ENCODE results near the gene STAT5B. TPM values are rescaled to one million over a fixed set of nuclear protein-coding genes. Genes with fewer than 3 reads are reported as not detected.

STAT5B gene
- total and polyA plus RNA-seq, 2 of the 13 experiments (the other 11 are each of a cell fraction or from before 2014, with no cell fraction given): 21.0 to 42.8 TPM

DNA sequence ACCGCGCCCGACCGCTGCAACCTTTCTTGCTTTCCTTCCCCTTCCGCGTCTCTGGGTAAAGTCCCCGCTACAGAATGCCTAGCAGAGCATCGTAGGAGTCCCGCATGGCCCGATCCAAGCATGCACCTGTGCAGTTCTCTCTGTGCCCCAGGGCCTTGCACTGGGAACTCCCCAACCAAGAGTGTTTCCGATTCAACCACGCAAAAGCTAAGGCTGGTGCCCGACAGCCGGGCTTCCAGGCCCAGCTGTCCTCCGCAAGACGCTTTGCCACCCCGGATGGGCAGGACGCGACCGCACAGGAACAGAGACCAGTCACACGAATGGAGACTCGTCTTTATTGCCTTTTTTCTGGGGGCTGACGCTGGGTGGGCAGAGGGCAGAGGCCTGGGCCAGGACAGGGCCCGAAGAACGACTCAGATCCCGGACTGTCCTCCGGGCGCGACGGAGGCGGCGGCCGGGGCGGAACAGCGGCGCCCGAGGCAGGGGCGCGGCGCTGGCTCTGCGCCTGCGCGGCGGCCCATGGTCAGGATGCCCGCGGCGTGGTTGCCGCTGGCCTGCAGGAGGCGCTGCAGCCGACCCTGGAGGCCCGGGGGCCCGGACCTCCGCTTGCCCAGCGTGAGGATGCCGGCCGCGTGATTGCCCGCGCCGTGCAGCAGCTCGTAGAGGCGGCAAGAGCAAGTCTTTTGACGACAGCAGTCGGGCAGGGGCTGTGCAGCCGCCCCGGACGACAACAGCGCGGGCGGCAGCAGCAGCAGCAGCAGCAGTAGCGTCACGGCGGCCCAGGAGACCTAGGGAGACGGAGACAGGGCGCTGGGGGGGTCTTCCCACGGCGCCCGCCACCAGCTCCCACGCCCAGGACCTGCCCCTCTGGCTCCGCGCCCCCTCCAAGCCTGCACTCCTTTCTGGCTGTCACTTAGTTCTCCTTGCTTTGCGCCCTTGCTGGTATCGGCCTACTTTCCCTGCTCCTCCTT, 92.2 kb downstream of the STAT5B start (continued):
- TF ChIP-seq NPAS2 (CRISPR knock-in tag; IDR thresholded peaks at IDR 0.05; ENCODE audit: borderline replicate concordance) (no peak), HOXA3 (CRISPR knock-in tag; IDR thresholded peaks at IDR 0.05) (peak; percentile 86; the same call in 1 of the 2 replicates), GTF3A (CRISPR knock-in tag; conservative IDR thresholded peaks at IDR 0.05) (no peak), FOXK2 (IDR thresholded peaks at IDR 0.05) (no peak), ZNF20 (CRISPR knock-in tag; IDR thresholded peaks at IDR 0.05) (peak; percentile 91; the same call in 1 of the 2 replicates), DNMT1 (CRISPR knock-in tag; IDR thresholded peaks at IDR 0.05) (no peak; the same call in 1 of the 2 replicates), ZNF263 (CRISPR knock-in tag; IDR thresholded peaks at IDR 0.05) (peak; percentile 67; the same call in 1 of the 2 replicates), ZNF567 (CRISPR knock-in tag; IDR thresholded peaks at IDR 0.05; ENCODE audit: borderline replicate concordance) (no peak), MAF1 (CRISPR knock-in tag; IDR thresholded peaks at IDR 0.05; ENCODE audit: borderline replicate concordance) (peak; percentile 48; the same call in 1 of the 2 replicates), SP140L (CRISPR knock-in tag; IDR thresholded peaks at IDR 0.05; ENCODE audit: borderline replicate concordance) (peak; percentile 68; the same call in 1 of the 2 replicates), GATAD1 (CRISPR knock-in tag; IDR thresholded peaks at IDR 0.05) (peak; percentile 44; the same call in 1 of the 2 replicates), ZBTB42 (CRISPR knock-in tag; IDR thresholded peaks at IDR 0.05) (peak; percentile 86; the same call in 1 of the 2 replicates), ZBTB7A (CRISPR knock-in tag; IDR thresholded peaks at IDR 0.05) (peak; percentile 81)
- TF ChIP-seq, protein P1, sequence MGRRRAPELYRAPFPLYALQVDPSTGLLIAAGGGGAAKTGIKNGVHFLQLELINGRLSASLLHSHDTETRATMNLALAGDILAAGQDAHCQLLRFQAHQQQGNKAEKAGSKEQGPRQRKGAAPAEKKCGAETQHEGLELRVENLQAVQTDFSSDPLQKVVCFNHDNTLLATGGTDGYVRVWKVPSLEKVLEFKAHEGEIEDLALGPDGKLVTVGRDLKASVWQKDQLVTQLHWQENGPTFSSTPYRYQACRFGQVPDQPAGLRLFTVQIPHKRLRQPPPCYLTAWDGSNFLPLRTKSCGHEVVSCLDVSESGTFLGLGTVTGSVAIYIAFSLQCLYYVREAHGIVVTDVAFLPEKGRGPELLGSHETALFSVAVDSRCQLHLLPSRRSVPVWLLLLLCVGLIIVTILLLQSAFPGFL (CRISPR knock-in tag; IDR thresholded peaks at IDR 0.05): no peak
- TF ChIP-seq, protein P2, sequence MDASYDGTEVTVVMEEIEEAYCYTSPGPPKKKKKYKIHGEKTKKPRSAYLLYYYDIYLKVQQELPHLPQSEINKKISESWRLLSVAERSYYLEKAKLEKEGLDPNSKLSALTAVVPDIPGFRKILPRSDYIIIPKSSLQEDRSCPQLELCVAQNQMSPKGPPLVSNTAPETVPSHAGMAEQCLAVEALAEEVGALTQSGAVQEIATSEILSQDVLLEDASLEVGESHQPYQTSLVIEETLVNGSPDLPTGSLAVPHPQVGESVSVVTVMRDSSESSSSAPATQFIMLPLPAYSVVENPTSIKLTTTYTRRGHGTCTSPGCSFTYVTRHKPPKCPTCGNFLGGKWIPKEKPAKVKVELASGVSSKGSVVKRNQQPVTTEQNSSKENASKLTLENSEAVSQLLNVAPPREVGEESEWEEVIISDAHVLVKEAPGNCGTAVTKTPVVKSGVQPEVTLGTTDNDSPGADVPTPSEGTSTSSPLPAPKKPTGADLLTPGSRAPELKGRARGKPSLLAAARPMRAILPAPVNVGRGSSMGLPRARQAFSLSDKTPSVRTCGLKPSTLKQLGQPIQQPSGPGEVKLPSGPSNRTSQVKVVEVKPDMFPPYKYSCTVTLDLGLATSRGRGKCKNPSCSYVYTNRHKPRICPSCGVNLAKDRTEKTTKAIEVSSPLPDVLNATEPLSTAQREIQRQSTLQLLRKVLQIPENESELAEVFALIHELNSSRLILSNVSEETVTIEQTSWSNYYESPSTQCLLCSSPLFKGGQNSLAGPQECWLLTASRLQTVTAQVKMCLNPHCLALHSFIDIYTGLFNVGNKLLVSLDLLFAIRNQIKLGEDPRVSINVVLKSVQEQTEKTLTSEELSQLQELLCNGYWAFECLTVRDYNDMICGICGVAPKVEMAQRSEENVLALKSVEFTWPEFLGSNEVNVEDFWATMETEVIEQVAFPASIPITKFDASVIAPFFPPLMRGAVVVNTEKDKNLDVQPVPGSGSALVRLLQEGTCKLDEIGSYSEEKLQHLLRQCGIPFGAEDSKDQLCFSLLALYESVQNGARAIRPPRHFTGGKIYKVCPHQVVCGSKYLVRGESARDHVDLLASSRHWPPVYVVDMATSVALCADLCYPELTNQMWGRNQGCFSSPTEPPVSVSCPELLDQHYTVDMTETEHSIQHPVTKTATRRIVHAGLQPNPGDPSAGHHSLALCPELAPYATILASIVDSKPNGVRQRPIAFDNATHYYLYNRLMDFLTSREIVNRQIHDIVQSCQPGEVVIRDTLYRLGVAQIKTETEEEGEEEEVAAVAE (CRISPR knock-in tag; IDR thresholded peaks at IDR 0.05; ENCODE audit: borderline replicate concordance): no peak; the same call in none of the 2 replicates
- TF ChIP-seq, protein P3, sequence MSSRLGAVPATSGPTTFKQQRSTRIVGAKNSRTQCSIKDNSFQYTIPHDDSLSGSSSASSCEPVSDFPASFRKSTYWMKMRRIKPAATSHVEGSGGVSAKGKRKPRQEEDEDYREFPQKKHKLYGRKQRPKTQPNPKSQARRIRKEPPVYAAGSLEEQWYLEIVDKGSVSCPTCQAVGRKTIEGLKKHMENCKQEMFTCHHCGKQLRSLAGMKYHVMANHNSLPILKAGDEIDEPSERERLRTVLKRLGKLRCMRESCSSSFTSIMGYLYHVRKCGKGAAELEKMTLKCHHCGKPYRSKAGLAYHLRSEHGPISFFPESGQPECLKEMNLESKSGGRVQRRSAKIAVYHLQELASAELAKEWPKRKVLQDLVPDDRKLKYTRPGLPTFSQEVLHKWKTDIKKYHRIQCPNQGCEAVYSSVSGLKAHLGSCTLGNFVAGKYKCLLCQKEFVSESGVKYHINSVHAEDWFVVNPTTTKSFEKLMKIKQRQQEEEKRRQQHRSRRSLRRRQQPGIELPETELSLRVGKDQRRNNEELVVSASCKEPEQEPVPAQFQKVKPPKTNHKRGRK (CRISPR knock-in tag; IDR thresholded peaks at IDR 0.05): peak; percentile 31; the same call in 1 of the 2 replicates
- TF ChIP-seq, protein P4, sequence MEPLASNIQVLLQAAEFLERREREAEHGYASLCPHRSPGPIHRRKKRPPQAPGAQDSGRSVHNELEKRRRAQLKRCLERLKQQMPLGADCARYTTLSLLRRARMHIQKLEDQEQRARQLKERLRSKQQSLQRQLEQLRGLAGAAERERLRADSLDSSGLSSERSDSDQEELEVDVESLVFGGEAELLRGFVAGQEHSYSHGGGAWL (CRISPR knock-in tag; IDR thresholded peaks at IDR 0.05): peak; percentile 74; the same call in 1 of the 2 replicates
- TF ChIP-seq, protein P5, sequence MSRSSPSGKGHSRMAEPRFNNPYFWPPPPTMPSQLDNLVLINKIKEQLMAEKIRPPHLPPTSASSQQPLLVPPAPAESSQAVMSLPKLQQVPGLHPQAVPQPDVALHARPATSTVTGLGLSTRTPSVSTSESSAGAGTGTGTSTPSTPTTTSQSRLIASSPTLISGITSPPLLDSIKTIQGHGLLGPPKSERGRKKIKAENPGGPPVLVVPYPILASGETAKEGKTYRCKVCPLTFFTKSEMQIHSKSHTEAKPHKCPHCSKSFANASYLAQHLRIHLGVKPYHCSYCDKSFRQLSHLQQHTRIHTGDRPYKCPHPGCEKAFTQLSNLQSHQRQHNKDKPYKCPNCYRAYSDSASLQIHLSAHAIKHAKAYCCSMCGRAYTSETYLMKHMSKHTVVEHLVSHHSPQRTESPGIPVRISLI (CRISPR knock-in tag; IDR thresholded peaks at IDR 0.05; ENCODE audit: borderline replicate concordance): no peak
